K562 (cell line): ENCODE data around the gene REPS1. TPM values are rescaled to one million over a fixed set of nuclear protein-coding genes. Genes with fewer than 3 reads are reported as not detected.

ENCODE experiments used
- ATAC-seq: fragments of 200-7000 bp; cut with Tn5 transposase; 3 replicates; pipeline ENCODE4 v1.9.1; 2020; ENCODE audit warnings: moderate library complexity
- BruUV-seq: library from RNA; stranded (reverse); fragments of 400-500 nt; replicated peaks from 2 replicates; lab custom pipeline; 2021; lab: Mats Ljungman, UMichigan
- CTCF ChIA-PET: fragments of 300-600 bp; formaldehyde crosslinking; extraction: SDS; loops from one replicate; lab custom pipeline; 2021; ENCODE audit warnings: low intra/inter-chr PET ratio; lab: Yijun Ruan, JAX
- POLR2A ChIA-PET: fragments of 300-600, 350-650 bp; sonication (Branson Sonifier 250); formaldehyde crosslinking; extraction: SDS; loops from one replicate; lab custom pipeline; 2021; ENCODE audit warnings: antibody characterized with exemption, inconsistent platforms; lab: Yijun Ruan, JAX
- DNase-seq, 4 experiments: peaks; one replicate each; pipeline versions ENCODE4 v3.0.0 to v3.0.0-alpha.2; 2011 to 2018; ENCODE audit warnings: low spot score in 3 of 4, mixed read lengths in 3 of 4; ENCODE audit errors: extremely low read depth in 1 of 4
- FAIRE-seq: peaks from 2 replicates; lab custom pipeline; 2011; peaks lifted over from hg19 to GRCh38; lab: Jason Lieb, UNC
- H2AFZ ChIP-seq: 2 replicates; pipeline ENCODE4 v1.6.0; 2011; ENCODE audit warnings: low read depth, low read length, control low read depth, inconsistent platforms
- H3K27ac ChIP-seq: fragments of 200-600 bp; 3 replicates; pipeline ENCODE4 v1.8.0; 2011; ENCODE audit warnings: low read depth, mild to moderate bottlenecking, control low read depth, inconsistent platforms, low read length, moderate library complexity, mixed read lengths; ENCODE audit errors: extremely low read depth
- H3K27me3 ChIP-seq, 2 experiments: fragments of 300-600 bp in 1 of 2; 2 replicates in 1 of 2; 3 replicates in 1 of 2; pipeline versions ENCODE4 v1.6.0 to v1.8.0; 2011; ENCODE audit warnings: inconsistent platforms in 2 of 2, low read length in 2 of 2, mild to moderate bottlenecking in 1 of 2, mixed read lengths in 1 of 2, moderate library complexity in 1 of 2; ENCODE audit not compliant: control insufficient read depth in 2 of 2, insufficient read depth in 2 of 2
- H3K36me3 ChIP-seq: fragments of 300-600 bp; 3 replicates; pipeline ENCODE4 v1.8.0; 2011; ENCODE audit warnings: mild to moderate bottlenecking, low read length, inconsistent platforms; ENCODE audit not compliant: control insufficient read depth, insufficient read depth
- H3K4me1 ChIP-seq, 2 experiments: fragments of 200-600 bp in 1 of 2; replicated peaks in 1 of 2; 2 replicates in 1 of 2; 3 replicates in 1 of 2; pipeline versions ENCODE4 v1.5.1 to v1.8.0; 2011; ENCODE audit warnings: inconsistent platforms in 2 of 2, low read length in 2 of 2, mild to moderate bottlenecking in 1 of 2, mixed read lengths in 1 of 2, moderate library complexity in 1 of 2; ENCODE audit not compliant: control insufficient read depth in 2 of 2, insufficient read depth in 2 of 2
- H3K4me2 ChIP-seq: 2 replicates; pipeline ENCODE4 v1.6.1; 2011; ENCODE audit warnings: low read length, control low read depth, inconsistent platforms, mixed read lengths; ENCODE audit not compliant: insufficient read depth
- H3K4me3 ChIP-seq: fragments of 200-600 bp; sonication (generic), shearing (Covaris generic); 2 replicates; pipeline ENCODE4 v1.5.1; 2016; ENCODE audit warnings: control low read depth, inconsistent platforms
- H3K79me2 ChIP-seq: fragments of 200-600 bp; 3 replicates; pipeline ENCODE4 v1.8.0; 2011; ENCODE audit warnings: low read length, inconsistent platforms; ENCODE audit not compliant: control insufficient read depth, insufficient read depth
- H3K9ac ChIP-seq, 2 experiments: 2 replicates each; pipeline versions ENCODE4 v1.6.0 to v1.6.1; 2011; ENCODE audit warnings: low read depth in 2 of 2, low read length in 2 of 2, control low read depth in 1 of 2, inconsistent platforms in 1 of 2, mild to moderate bottlenecking in 1 of 2, mixed read lengths in 1 of 2; ENCODE audit not compliant: insufficient read depth in 1 of 2
- H3K9me1 ChIP-seq: one replicate; pipeline ENCODE4 v1.6.0; 2011; ENCODE audit warnings: inconsistent platforms, mild to moderate bottlenecking, low read length, moderate library complexity; ENCODE audit not compliant: control insufficient read depth, insufficient read depth
- H3K9me3 ChIP-seq: replicated peaks from 2 replicates; pipeline ENCODE4 v1.5.1; 2011; ENCODE audit warnings: low read depth, low read length, inconsistent platforms; ENCODE audit not compliant: control insufficient read depth, insufficient read depth
- H4K20me1 ChIP-seq: replicated peaks from 2 replicates; pipeline ENCODE4 v1.6.1; 2011; ENCODE audit warnings: low read length, inconsistent platforms, mixed read lengths; ENCODE audit not compliant: control insufficient read depth, insufficient read depth
- BHLHE40 ChIP-seq: IDR thresholded peaks from 2 replicates; pipeline ENCODE4 v1.6.1; 2011; ENCODE audit warnings: low read length, improper control_type of control experiment
- CBX3 ChIP-seq, 2 experiments: IDR thresholded peaks; 1 replicate in 1 of 2; 2 replicates in 1 of 2; pipeline ENCODE4 v1.6.1; 2012; ENCODE audit warnings: inconsistent platforms in 2 of 2, low read length in 2 of 2, borderline replicate concordance in 1 of 2, control low read depth in 1 of 2
- CBX8 ChIP-seq: fragments of 200-600 bp; sonication (generic); IDR thresholded peaks from 2 replicates; pipeline ENCODE4 v1.6.1; 2012; ENCODE audit warnings: borderline replicate concordance, mixed run types, low read depth, mild to moderate bottlenecking, moderate library complexity, mixed read lengths, low read length, control low read depth, inconsistent platforms; ENCODE audit not compliant: poor library complexity, severe bottlenecking; ENCODE audit errors: extremely low read depth
- CTCF ChIP-seq, 3 experiments: IDR thresholded peaks in 2 of 3; conservative IDR thresholded peaks in 1 of 3; 2 replicates each; pipeline ENCODE4 v1.5.1; 2011 to 2012; ENCODE audit warnings: low read length in 3 of 3, mild to moderate bottlenecking in 3 of 3, control low read depth in 2 of 3, improper control_type of control experiment in 1 of 3, inconsistent platforms in 1 of 3, low read depth in 1 of 3, mixed read lengths in 1 of 3, moderate library complexity in 1 of 3; ENCODE audit not compliant: insufficient read depth in 2 of 3
- HSF4 ChIP-seq: fragments of 250-450 bp; sonication (Bioruptor Pico); IDR thresholded peaks from 2 replicates; pipeline ENCODE4 v2.1.2; 2022; ENCODE audit warnings: mild to moderate bottlenecking, moderate library complexity, borderline replicate concordance
- MCM3 ChIP-seq: fragments of 450-650 bp; IDR thresholded peaks from 2 replicates; pipeline ENCODE4 v1.6.1; 2016
- NEUROD1 ChIP-seq: fragments of 150-350 bp; IDR thresholded peaks from 2 replicates; pipeline ENCODE4 v1.6.1; 2014; ENCODE audit warnings: borderline replicate concordance, low read length, low read depth; ENCODE audit not compliant: partially characterized antibody
- PATZ1 ChIP-seq: fragments of 250-450 bp; sonication (Bioruptor Pico); IDR thresholded peaks from 2 replicates; pipeline ENCODE4 v1.5.0; 2020; ENCODE audit warnings: mild to moderate bottlenecking, borderline replicate concordance
- STAT6 ChIP-seq: sonication (generic); formaldehyde crosslinking; IDR thresholded peaks from 2 replicates; pipeline ENCODE4 v1.8.1; 2023; ENCODE audit warnings: mild to moderate bottlenecking, missing genetic modification reagents
- TFAP4 ChIP-seq: sonication (generic); formaldehyde crosslinking; IDR thresholded peaks from 2 replicates; pipeline ENCODE4 v1.8.0; 2022; ENCODE audit warnings: missing genetic modification reagents, mild to moderate bottlenecking, moderate library complexity, borderline replicate concordance
- WGBS: fragments of 100-300 bp; shearing (Covaris generic); methylation state at CpG from one replicate; pipeline ENCODE4 v1.1.6; 2016; ENCODE audit warnings: low coverage, mixed read lengths; ENCODE audit not compliant: insufficient coverage; ENCODE audit errors: missing lambda C conversion rate; 5-methylcytosine and 5-hydroxymethylcytosine counted together
- in situ Hi-C: fragments of 300-500 bp; cut with MboI; formaldehyde crosslinking; loops from 4 replicates; pipeline ENCODE4 v1.15.0; 2018; ENCODE audit warnings: inconsistent platforms, mixed read lengths
- intact Hi-C: fragments of 100-400 bp; cut with micrococcal nuclease; formaldehyde crosslinking; loops from 2 replicates; pipeline ENCODE4 v1.14.2; 2022
- polyA plus RNA-seq, 8 experiments: library from polyadenylated mRNA; depleted of rRNA in 4 of 8; stranded (reverse) in 5 of 8; unstranded in 3 of 8; fragments of >200 nt; fragmentation: Nextera tagmentation in 2 of 8; fragmentation: Illumina TruSeq in 1 of 8; extraction: Ambion mirVana in 2 of 8; extraction: Trizol in 1 of 8; gene quantifications; 2 replicates each; pipeline versions ENCODE4 v1.2.1 to v1.2.3, GENCODE V29; 2011 to 2014; ENCODE audit warnings: inconsistent platforms in 1 of 8, missing spikeins in 1 of 8
- total RNA-seq, 7 experiments: library from RNA; depleted of rRNA in 6 of 7; stranded (reverse); fragments of >200 nt in 6 of 7; fragmentation: Illumina TruSeq in 2 of 7; extraction: Trizol in 2 of 7; gene quantifications; 2 replicates each; pipeline versions ENCODE4 v1.2.1 to v1.2.3, GENCODE V29; 2011 to 2021; ENCODE audit warnings: low replicate concordance in 1 of 7

The REPS1 gene
- total and polyA plus RNA-seq, 9 of the 15 experiments (the other 6 are each of a cell fraction or from before 2014, with no cell fraction given) = 7.9 to 36.0 (median 27.8) TPM

GRCh38 chr6:138977646-138978167 is 10.3 kb downstream of the REPS1 start:
- H3K27ac ChIP-seq = no peak overlapping the region
- peaks cover 25% of the 10 kb centered on the region for H3K79me2 ChIP-seq
- peaks cover 13% of the 10 kb centered on the region for H4K20me1 ChIP-seq
- H3K9me1 ChIP-seq = no peaks in the 10 kb centered on the region
- FAIRE-seq = no peak
- TF ChIP-seq HSF4 (CRISPR knock-in tag) (no peak), BHLHE40 (no peak), CTCF (IDR thresholded peaks at IDR 0.05 in 2 of 3, conservative IDR thresholded peaks at IDR 0.05 in 1 of 3; ENCODE audit: insufficient read depth in 2 of 3, low read depth in 1 of 3, low read length in 3 of 3) (no peak), TFAP4 (CRISPR knock-in tag) (no peak), CBX3 (IDR thresholded peaks at IDR 0.05; ENCODE audit: borderline replicate concordance in 1 of 2, low read length in 2 of 2) (no peak), PATZ1 (no peak), CBX8 (no peak), STAT6 (CRISPR knock-in tag) (no peak), NEUROD1 (no peak), MCM3 (no peak)
- TF ChIP-seq, all 486 proteins: peak for 0
- H3K36me3 ChIP-seq = no peaks in the 10 kb centered on the region
- in situ Hi-C loops = no loop called here
- no peak overlapping the region for H3K9ac ChIP-seq
- DNase-seq (no peak), ATAC-seq (no peak)
- no peak overlapping the region for H2AFZ ChIP-seq
- no peaks in the 10 kb centered on the region for H3K9me3 ChIP-seq
- ChIA-PET CTCF (interaction anchor here (0.5 kb wide), 1 partner anchor 397 kb away, joined by 3 read pairs; the partner anchor contains the start of gene CITED2), POLR2A (interaction anchor here (0.7 kb wide), 1 partner anchor 420 kb away, joined by 4 read pairs; no protein-coding TSS in a partner anchor)
- no peaks in the 10 kb centered on the region for H3K4me1 ChIP-seq
- no TSS peak for BruUV-seq
- intact Hi-C loops = no loop called here
- no peak overlapping the region for H3K4me3 ChIP-seq
- no peak overlapping the region for H3K4me2 ChIP-seq
- H3K27me3 ChIP-seq = no peaks in the 10 kb centered on the region
- 87% methylated on average over 1 of the region's 1 CpG for WGBS
